HepG2 (cell line): Measurements from ENCODE around the gene FUOM. TPM values are rescaled to one million over a fixed set of nuclear protein-coding genes. Genes with fewer than 3 reads are reported as not detected.

ENCODE experiments used
- ATAC-seq: fragments of 200-7000 bp; cut with Tn5 transposase; 3 replicates; pipeline ENCODE4 v1.9.1; 2020; ENCODE audit warnings: mild to moderate bottlenecking, moderate library complexity
- BruUV-seq: library from RNA; stranded (reverse); fragments of 400-500 nt; replicated peaks from 2 replicates; lab custom pipeline; 2021; lab: Mats Ljungman, UMichigan
- CTCF ChIA-PET: fragments of 300-600 bp; formaldehyde crosslinking; extraction: SDS; loops from one replicate; lab custom pipeline; 2021; ENCODE audit warnings: low total read pairs, inconsistent platforms, low intra/inter-chr PET ratio; lab: Yijun Ruan, JAX
- POLR2A ChIA-PET: fragments of 350-600 bp; sonication (Branson Sonifier 250); formaldehyde crosslinking; loops from one replicate; lab custom pipeline; 2020; ENCODE audit warnings: antibody characterized with exemption, inconsistent platforms; lab: Yijun Ruan, JAX
- DNase-seq: peaks from one replicate; pipeline ENCODE4 v3.0.0-alpha.2; 2015; ENCODE audit warnings: low spot score
- FAIRE-seq: peaks from 3 replicates; lab custom pipeline; 2011; peaks lifted over from hg19 to GRCh38; lab: Jason Lieb, UNC
- H2AFZ ChIP-seq: one replicate; pipeline ENCODE4 v1.6.1; 2011; ENCODE audit warnings: low read length, inconsistent platforms
- H3K27ac ChIP-seq: fragments of 300-600 bp; 3 replicates; pipeline ENCODE4 v1.8.0; 2011; ENCODE audit warnings: mixed run types, mild to moderate bottlenecking, mixed read lengths, low read length, inconsistent platforms; ENCODE audit not compliant: insufficient read depth; ENCODE audit errors: extremely low read length
- H3K27me3 ChIP-seq, 2 experiments: fragments of 200-600 bp in 1 of 2; 2 replicates in 1 of 2; 3 replicates in 1 of 2; pipeline versions ENCODE4 v1.6.0 to v1.8.0; 2011; ENCODE audit warnings: low read length in 2 of 2, mild to moderate bottlenecking in 2 of 2, moderate library complexity in 2 of 2, inconsistent platforms in 1 of 2; ENCODE audit not compliant: insufficient read depth in 2 of 2, control insufficient read depth in 1 of 2
- H3K36me3 ChIP-seq, 2 experiments: fragments of 200-600 bp in 1 of 2; replicated peaks in 1 of 2; 2 replicates in 1 of 2; 3 replicates in 1 of 2; pipeline versions ENCODE4 v1.5.1 to v1.8.0; 2011; ENCODE audit warnings: low read length in 2 of 2, inconsistent platforms in 1 of 2; ENCODE audit not compliant: insufficient read depth in 2 of 2, control insufficient read depth in 1 of 2
- H3K4me1 ChIP-seq: 2 replicates; pipeline ENCODE4 v1.5.1; 2012; ENCODE audit warnings: low read length, inconsistent platforms; ENCODE audit not compliant: insufficient read depth
- H3K4me2 ChIP-seq: 2 replicates; pipeline ENCODE4 v1.6.0; 2011; ENCODE audit warnings: low read depth, low read length, inconsistent platforms
- H3K4me3 ChIP-seq, 3 experiments: fragments of 200-600 bp in 1 of 3; sonication (generic), shearing (Covaris generic) in 1 of 3; replicated peaks in 1 of 3; 2 replicates each; pipeline ENCODE4 v1.5.1; 2011 to 2016; ENCODE audit warnings: low read length in 3 of 3, inconsistent platforms in 2 of 3, low read depth in 2 of 3, mild to moderate bottlenecking in 2 of 3, control low read depth in 1 of 3, mixed read lengths in 1 of 3; ENCODE audit not compliant: insufficient read depth in 1 of 3
- H3K79me2 ChIP-seq: one replicate; pipeline ENCODE4 v1.6.1; 2011; ENCODE audit warnings: low read length, inconsistent platforms; ENCODE audit not compliant: insufficient read depth
- H3K9ac ChIP-seq: 2 replicates; pipeline ENCODE4 v1.6.0; 2011; ENCODE audit warnings: mild to moderate bottlenecking, low read depth, low read length, inconsistent platforms; ENCODE audit not compliant: insufficient read depth
- H3K9me3 ChIP-seq: 2 replicates; pipeline ENCODE4 v1.5.1; 2012; ENCODE audit warnings: mild to moderate bottlenecking, low read length
- H4K20me1 ChIP-seq: 2 replicates; pipeline ENCODE4 v1.6.0; 2011; ENCODE audit warnings: inconsistent platforms, mild to moderate bottlenecking, low read length, moderate library complexity; ENCODE audit not compliant: insufficient read depth
- ATRX ChIP-seq: sonication (generic); formaldehyde crosslinking; IDR thresholded peaks from 2 replicates; pipeline ENCODE4 v1.4.0; 2020; ENCODE audit warnings: missing genetic modification reagents, borderline replicate concordance
- CBX1 ChIP-seq: IDR thresholded peaks from one replicate; pipeline ENCODE4 v1.6.1; 2016; ENCODE audit warnings: antibody characterized with exemption, low read depth
- ELK4 ChIP-seq: sonication (generic); formaldehyde crosslinking; IDR thresholded peaks from 2 replicates; pipeline ENCODE4 v1.9.0; 2021; ENCODE audit warnings: missing genetic modification reagents, borderline replicate concordance
- MZF1 ChIP-seq: sonication (generic); formaldehyde crosslinking; IDR thresholded peaks from 2 replicates; pipeline ENCODE4 v1.8.1; 2023; ENCODE audit warnings: mild to moderate bottlenecking, missing genetic modification reagents, borderline replicate concordance
- ZBTB33 ChIP-seq: sonication (generic); formaldehyde crosslinking; IDR thresholded peaks from 2 replicates; pipeline ENCODE4 v1.4.0; 2020; ENCODE audit warnings: missing genetic modification reagents
- ZBTB38 ChIP-seq: sonication (generic); formaldehyde crosslinking; IDR thresholded peaks from 2 replicates; pipeline ENCODE4 v1.5.1; 2020; ENCODE audit warnings: mild to moderate bottlenecking, missing genetic modification reagents
- ZNF30 ChIP-seq: sonication (generic); formaldehyde crosslinking; IDR thresholded peaks from 2 replicates; pipeline ENCODE4 v1.5.0; 2020; ENCODE audit warnings: mild to moderate bottlenecking, missing genetic modification reagents
- ZNF816 ChIP-seq: sonication (generic); formaldehyde crosslinking; IDR thresholded peaks from 2 replicates; pipeline ENCODE4 v1.8.0; 2022; ENCODE audit warnings: missing genetic modification reagents, mild to moderate bottlenecking, borderline replicate concordance
- ZNF839 ChIP-seq: sonication (generic); formaldehyde crosslinking; IDR thresholded peaks from 2 replicates; pipeline ENCODE4 v1.4.0; 2020; ENCODE audit warnings: missing genetic modification reagents, mild to moderate bottlenecking, borderline replicate concordance
- WGBS: methylation state at CpG from one replicate; pipeline ENCODE4 v1.1.6; 2017; ENCODE audit warnings: low lambda C conversion rate; 5-methylcytosine and 5-hydroxymethylcytosine counted together
- in situ Hi-C: cut with HindIII; loops from 2 replicates; pipeline ENCODE4 v1.10.0; 2017; ENCODE audit warnings: low pct_unique_long_range_greater_than_20kb; ENCODE audit not compliant: extremely low pct_ligation_motif_present
- intact Hi-C: fragments of 100-400 bp; cut with micrococcal nuclease; formaldehyde crosslinking; loops from one replicate; pipeline ENCODE4 v1.10.0; 2022; ENCODE audit not compliant: unreplicated experiment
- polyA plus RNA-seq, 8 experiments: library from polyadenylated mRNA; depleted of rRNA in 3 of 8; stranded (reverse) in 7 of 8; unstranded in 1 of 8; fragments of >200 nt; fragmentation: Illumina TruSeq in 4 of 8; extraction: Trizol in 4 of 8; gene quantifications; 2 replicates each; pipeline versions ENCODE4 v1.2.1 to v1.2.3, GENCODE V29; 2011 to 2016; ENCODE audit warnings: low read depth in 4 of 8, missing spikeins in 1 of 8, mixed read lengths in 1 of 8; ENCODE audit not compliant: insufficient read depth in 1 of 8
- total RNA-seq, 5 experiments: library from RNA; depleted of rRNA; stranded (reverse); fragments of >200 nt; fragmentation: Illumina TruSeq; extraction: Trizol; gene quantifications; 2 replicates each; pipeline ENCODE4 v1.2.3, GENCODE V29; 2016; ENCODE audit warnings: low read depth in 1 of 5

Gene FUOM
- total and polyA plus RNA-seq, 2 of the 13 experiments (the other 11 are each of a cell fraction or from before 2014, with no cell fraction given) = 27.5 to 60.4 TPM

- CTCF ChIA-PET = no interaction called here
- H3K4me1 ChIP-seq = peaks cover 21% of the 10 kb centered on the region
- H3K36me3 ChIP-seq = no peaks in the 10 kb centered on the region
- H4K20me1 ChIP-seq = no peaks in the 10 kb centered on the region
- POLR2A ChIA-PET = interaction anchor here (0.7 to 4.5 kb wide), 2 partner anchors 14 to 21 kb away, joined by 3 to 21 read pairs; partner anchors contain the start of gene MTG1
- H3K9me3 ChIP-seq = no peaks in the 10 kb centered on the region
- no peaks in the 10 kb centered on the region for H3K79me2 ChIP-seq
- DNase-seq = no peak
- H3K4me3 ChIP-seq = no peak overlapping the region
- FAIRE-seq = no peak
- intact Hi-C loops (no loop called here), in situ Hi-C loops (no loop called here)
- peaks cover 0 to 3% of the 10 kb centered on the region in 2 experiments; a peak in 2 of 5 replicates for H3K27me3 ChIP-seq
- 86% methylated on average over 4 of the region's 8 CpGs for WGBS
- no TSS peak for BruUV-seq
- TF ChIP-seq MZF1 (CRISPR knock-in tag) = no peak
- no peak for TF ChIP-seq ZNF30 (CRISPR knock-in tag)
- no peak for TF ChIP-seq ELK4 (CRISPR knock-in tag)
- H2AFZ ChIP-seq = no peak overlapping the region
- H3K4me2 ChIP-seq = no peak overlapping the region
- no peak overlapping the region for H3K27ac ChIP-seq
- no peak for ATAC-seq
- no peak overlapping the region for H3K9ac ChIP-seq
Observed at GRCh38 chr10:133381036-133381435, 23.2 kb upstream of the FUOM start.

GRCh38 chr10:133379801-133380666, 22.2 kb upstream of the FUOM start:
- Histone ChIP-seq H2AFZ (no peak overlapping the region), H3K4me1 (peaks cover 19% of the 10 kb centered on the region), H3K27ac (no peak overlapping the region), H3K36me3 (no peaks in the 10 kb centered on the region), H4K20me1 (no peaks in the 10 kb centered on the region), H3K9me3 (no peaks in the 10 kb centered on the region), H3K4me2 (no peak overlapping the region), H3K79me2 (no peaks in the 10 kb centered on the region), H3K27me3 (peaks cover 0 to 3% of the 10 kb centered on the region in 2 experiments; a peak in 2 of 5 replicates), H3K9ac (no peak overlapping the region), H3K4me3 (no peak overlapping the region)
- no TSS peak for BruUV-seq
- ChIA-PET CTCF (no interaction called here), POLR2A (interaction anchor here (3.1 to 4.6 kb wide), 3 partner anchors 15 to 51 kb away, joined by 11 to 78 read pairs (median 21); partner anchors contain the start of genes FUOM and MTG1)
- TF ChIP-seq CBX1 (no peak), ZBTB38 (0 out of 2 replicates have a peak, but pooled peaks have one; percentile 18), ZNF839 (CRISPR knock-in tag) (no peak), ATRX (CRISPR knock-in tag) (no peak), ZNF816 (CRISPR knock-in tag) (no peak), ZBTB33 (CRISPR knock-in tag) (peak; percentile 86)
- ATAC-seq = no peak
- DNase-seq = no peak
- in situ Hi-C loops = no loop called here
- WGBS = 85% methylated on average over 22 of the region's 36 CpGs
- no peak for FAIRE-seq
- intact Hi-C loops = loop anchor here (10.0 kb wide), 1 partner anchor 55 kb away; no protein-coding TSS in a partner anchor
